Adrenal gland (tissue), 12 donors: ENCODE results near the gene LRP1B. TPM values are rescaled to one million over a fixed set of nuclear protein-coding genes. Genes with fewer than 3 reads are reported as not detected.

Experiments
- DNase-seq, 7 donors: peaks; one replicate each; pipeline ENCODE4 v3.0.0-alpha.2; 2019 to 2020
- H3K27ac ChIP-seq, 5 donors: fragments of 200-600 bp; sonication (generic) in 4 of 5; 1 replicate in 3 of 5; 2 replicates in 2 of 5; pipeline versions ENCODE4 v1.5.1 to v1.8.0; 2016 to 2020; ENCODE audit warnings: mild to moderate bottlenecking in 1 of 5
- H3K27me3 ChIP-seq: fragments of 200-600 bp; 2 replicates; pipeline ENCODE4 v1.8.0; 2021
- H3K36me3 ChIP-seq, 2 donors: fragments of 200-600 bp; replicated peaks in 1 of 2; 1 replicate in 1 of 2; 2 replicates in 1 of 2; pipeline versions ENCODE4 v1.5.1 to v1.8.0; 2018 to 2022
- H3K4me1 ChIP-seq, 2 donors: fragments of 200-600 bp; replicated peaks in 1 of 2; 1 replicate in 1 of 2; 2 replicates in 1 of 2; pipeline versions ENCODE4 v1.5.1 to v1.8.0; 2018 to 2021
- H3K4me3 ChIP-seq, 4 donors: fragments of 200-600 bp; sonication (generic) in 3 of 4; one replicate each; pipeline ENCODE4 v1.5.1; 2016 to 2018
- H3K9me3 ChIP-seq, 3 donors: fragments of 200-600 bp; sonication (generic) in 1 of 3; replicated peaks in 1 of 3; 1 replicate in 2 of 3; 2 replicates in 1 of 3; pipeline versions ENCODE4 v1.5.1 to v1.8.0; 2016 to 2021
- CTCF ChIP-seq, 6 experiments: fragments of 450-650 bp in 4 of 6; fragments of 200-600 bp in 2 of 6; sonication (generic) in 1 of 6; IDR thresholded peaks; 1 replicate in 5 of 6; 2 replicates in 1 of 6; pipeline versions ENCODE4 v1.5.1 to v1.8.0; 2016 to 2021; ENCODE audit warnings: antibody characterized with exemption in 6 of 6, mild to moderate bottlenecking in 2 of 6, moderate library complexity in 1 of 6
- POLR2A ChIP-seq, 2 donors: fragments of 450-650 bp; IDR thresholded peaks; one replicate each; pipeline ENCODE4 v1.6.1; 2017; ENCODE audit warnings: antibody characterized with exemption in 2 of 2, mild to moderate bottlenecking in 2 of 2, moderate library complexity in 1 of 2
- WGBS, 4 donors: extraction: QIAGEN DNeasy Blood & Tissue Kit in 2 of 4; methylation state at CpG; one replicate each; pipeline versions ENCODE4 v1.1.5 to v1.1.7; 2013 to 2017; 5-methylcytosine and 5-hydroxymethylcytosine counted together
- intact Hi-C, 2 donors: fragments of 100-400 bp; cut with DNase I; formaldehyde crosslinking; loops; one replicate each; pipeline versions ENCODE4 v1.14.1 to v1.15.0; 2022 to 2023
- polyA plus RNA-seq, 3 donors: library from polyadenylated mRNA; stranded (reverse); fragments of 200-250 nt in 2 of 3; fragments of 350-450 nt in 1 of 3; fragmentation: Illumina TruSeq in 1 of 3; extraction: RNeasy Lipid Tissue Mini Kit (QIAGEN cat#74804) in 1 of 3; gene quantifications; one replicate each; pipeline ENCODE4 v1.2.3, GENCODE V29; 2013 to 2014
- total RNA-seq, 9 donors: library from RNA; depleted of rRNA in 4 of 9; stranded (reverse); fragments of >200 nt in 4 of 9; fragments of 120-200 nt in 1 of 9; fragmentation: NEBNext Ultra II Directional in 1 of 9; extraction: Animal tissue kit (Norgen Biotek cat#: 25700) in 1 of 9; gene quantifications; one replicate each; pipeline versions ENCODE4 v1.1.0 to v1.2.4, GENCODE V29; 2013 to 2023
- donor health status: healthy with polysubstance abuse.
- donor health status: Bipolar disorder and iron deficiency.
- donor health status: DM: yes; HTN: yes; CAD: no.
- donor health status: DM: no; HTN: no; CAD: no.
- donor health status: DM: no; HTN: no; CAD: no.
- donor health status: DM: yes; HTN: yes; CAD: no.

Gene LRP1B
- total and polyA plus RNA-seq, 12 donors: 0.84 to 5.4 (median 2.1) TPM

DNA sequence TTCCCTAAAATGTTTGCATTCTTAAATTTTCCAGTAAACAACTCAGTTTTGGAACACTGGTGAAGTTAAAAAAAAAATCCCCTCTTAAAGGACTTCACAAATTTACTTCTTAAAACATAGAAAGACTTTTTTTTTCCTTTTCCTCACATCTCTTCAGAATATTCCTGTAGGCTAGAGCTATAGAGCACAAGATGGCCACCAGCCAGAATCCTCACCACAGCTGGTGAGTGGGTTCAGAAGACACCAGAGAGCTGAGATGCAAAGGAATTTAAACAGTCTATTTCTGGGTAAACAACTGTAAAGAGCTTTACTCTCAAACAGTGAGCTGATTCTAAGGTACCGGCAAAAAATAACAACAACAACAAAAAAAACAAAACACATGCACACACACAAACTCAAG, 252.8 kb downstream of the LRP1B start:
- H3K27ac ChIP-seq: no peak overlapping the region
- 92 to 96% (median 95%) methylated on average over 1 of the region's 1 CpG for WGBS, 4 donors
- intact Hi-C loops: no loop called here
- no peaks in the 10 kb centered on the region for H3K36me3 ChIP-seq
- TF ChIP-seq POLR2A (IDR thresholded peaks at IDR 0.05) (no peak), CTCF (IDR thresholded peaks at IDR 0.05) (no peak)
- DNase-seq: no peak
- H3K4me3 ChIP-seq: no peak overlapping the region
- no peaks in the 10 kb centered on the region for H3K27me3 ChIP-seq
- no peaks in the 10 kb centered on the region for H3K9me3 ChIP-seq
- no peaks in the 10 kb centered on the region for H3K4me1 ChIP-seq

GRCh38 chr2:141871913-141872634, 258.7 kb downstream of the LRP1B start:
- intact Hi-C loops: no loop called here
- 63 to 70% (median 66%) methylated on average over 3 of the region's 3 CpGs for WGBS, 4 donors
- DNase-seq: no peak
- no peak for TF ChIP-seq POLR2A (IDR thresholded peaks at IDR 0.05)
- no peak for TF ChIP-seq CTCF (IDR thresholded peaks at IDR 0.05)
- H3K4me1 ChIP-seq: no peaks in the 10 kb centered on the region
- H3K9me3 ChIP-seq: no peaks in the 10 kb centered on the region
- H3K27ac ChIP-seq: no peak overlapping the region
- no peak overlapping the region for H3K4me3 ChIP-seq
- H3K27me3 ChIP-seq: no peaks in the 10 kb centered on the region
- H3K36me3 ChIP-seq: no peaks in the 10 kb centered on the region

- intact Hi-C loops: no loop called here
- no peaks in the 10 kb centered on the region for H3K27me3 ChIP-seq
- H3K9me3 ChIP-seq: no peaks in the 10 kb centered on the region
- no peak overlapping the region for H3K27ac ChIP-seq
- no peaks in the 10 kb centered on the region for H3K4me1 ChIP-seq
- no peak for DNase-seq
- no peaks in the 10 kb centered on the region for H3K36me3 ChIP-seq
- WGBS, 4 donors: 79 to 96% (median 92%) methylated on average over 1 of the region's 1 CpG
- H3K4me3 ChIP-seq: no peak overlapping the region
- TF ChIP-seq POLR2A (IDR thresholded peaks at IDR 0.05): no peak
- TF ChIP-seq CTCF (IDR thresholded peaks at IDR 0.05): no peak
Measured at GRCh38 chr2:141869572-141869971, 261.2 kb downstream of the LRP1B start.

GRCh38 chr2:141863964-141864363, 266.9 kb downstream of the LRP1B start:
- no peak overlapping the region for H3K27ac ChIP-seq
- no peaks in the 10 kb centered on the region for H3K27me3 ChIP-seq
- H3K36me3 ChIP-seq: no peaks in the 10 kb centered on the region
- no peaks in the 10 kb centered on the region for H3K4me1 ChIP-seq
- H3K9me3 ChIP-seq: no peaks in the 10 kb centered on the region
- intact Hi-C loops: no loop called here
- H3K4me3 ChIP-seq: no peak overlapping the region
- TF ChIP-seq CTCF (IDR thresholded peaks at IDR 0.05) (no peak), POLR2A (IDR thresholded peaks at IDR 0.05) (no peak)
- no peak for DNase-seq
